Embryonic facial prominence (tissue), 1 donor: ENCODE results near the gene HOXC4.
"Not testable (repeated sequence)": the region's sequence is repeated elsewhere in the genome, so short reads cannot be mapped to it uniquely, and the experiment has no call there.

Experiments used
- DNase-seq: peaks from one replicate; pipeline ENCODE4 v3.0.0-alpha.2; 2016; ENCODE audit errors: extremely low spot score

The HOXC4 gene

GRCh38 chr12:54040148-54040494 is 13.5 kb upstream of the HOXC4 start:
- no peak for DNase-seq

- DNase-seq: no peak
Observed at GRCh38 chr12:54040648-54041047, 13.0 kb upstream of the HOXC4 start.

GRCh38 chr12:54041097-54041690 is 12.4 kb upstream of the HOXC4 start:
- no peak for DNase-seq

GRCh38 chr12:54042033-54042432 is 11.6 kb upstream of the HOXC4 start:
- not testable (repeated sequence) for DNase-seq

DNA sequence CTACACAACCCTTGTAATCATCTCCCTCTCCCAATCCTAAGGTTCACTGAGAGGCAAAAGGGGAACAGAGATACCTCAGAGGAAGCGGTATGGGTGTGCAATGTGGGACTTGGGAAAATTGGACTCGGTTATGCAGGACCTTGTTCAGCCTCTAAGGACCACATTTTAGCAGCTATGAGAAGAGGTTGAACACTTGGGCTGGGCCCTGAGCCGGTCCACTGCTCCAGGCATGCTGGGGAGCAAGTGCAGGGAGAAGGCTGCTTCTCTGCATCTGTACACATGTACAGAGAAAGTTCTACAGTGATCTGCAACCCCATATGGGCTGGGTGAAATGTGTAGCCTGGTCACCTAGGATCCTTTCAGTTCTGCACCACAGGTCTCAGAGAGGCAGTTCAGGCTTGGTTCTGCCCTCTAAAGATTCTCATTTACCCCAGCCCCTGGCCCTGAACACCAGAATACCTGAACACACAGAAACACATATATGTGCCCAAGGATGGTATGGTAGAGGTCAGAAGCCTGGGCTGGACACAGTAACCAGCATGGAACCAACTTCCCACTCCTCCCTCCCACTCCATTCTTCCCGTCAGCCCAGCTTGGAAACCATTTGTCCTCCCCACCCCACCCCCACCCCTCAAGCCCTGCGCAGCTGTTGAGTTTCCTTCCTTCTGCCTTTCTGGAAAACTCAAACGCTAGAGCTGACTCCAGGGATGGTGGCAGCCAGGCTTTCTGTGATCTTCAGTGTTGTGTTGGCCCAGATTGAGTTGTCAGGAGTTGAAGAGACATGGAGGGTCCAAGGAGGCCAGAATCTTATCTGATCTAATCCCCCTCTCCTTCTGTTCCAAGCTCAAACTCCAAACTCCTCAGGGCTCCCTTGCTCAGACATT is 10.4 kb upstream of the HOXC4 start:
- no peak for DNase-seq

- DNase-seq: no peak
Observed at GRCh38 chr12:54044425-54045103, 9.1 kb upstream of the HOXC4 start.

DNA sequence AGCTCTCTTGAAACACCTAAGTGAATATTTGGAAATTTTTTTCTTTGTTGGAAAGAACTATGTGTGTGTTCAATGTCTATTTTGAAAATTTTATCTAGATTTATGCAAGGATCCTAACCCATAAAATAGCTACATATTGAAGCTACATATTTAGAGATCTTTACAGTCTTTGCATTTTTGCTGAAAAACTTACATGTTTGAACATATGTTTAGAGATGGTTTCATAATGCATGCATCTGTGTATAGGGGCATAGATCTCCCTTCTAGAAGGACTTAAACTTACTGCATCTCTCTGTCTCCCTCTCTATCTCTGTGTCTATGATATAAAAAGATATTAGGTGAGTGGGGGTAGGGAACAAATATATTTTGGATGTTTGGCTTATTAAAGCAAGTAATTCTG is 8.2 kb upstream of the HOXC4 start:
- DNase-seq: no peak

GRCh38 chr12:54045868-54046521 is 7.6 kb upstream of the HOXC4 start:
- DNase-seq: no peak

DNA sequence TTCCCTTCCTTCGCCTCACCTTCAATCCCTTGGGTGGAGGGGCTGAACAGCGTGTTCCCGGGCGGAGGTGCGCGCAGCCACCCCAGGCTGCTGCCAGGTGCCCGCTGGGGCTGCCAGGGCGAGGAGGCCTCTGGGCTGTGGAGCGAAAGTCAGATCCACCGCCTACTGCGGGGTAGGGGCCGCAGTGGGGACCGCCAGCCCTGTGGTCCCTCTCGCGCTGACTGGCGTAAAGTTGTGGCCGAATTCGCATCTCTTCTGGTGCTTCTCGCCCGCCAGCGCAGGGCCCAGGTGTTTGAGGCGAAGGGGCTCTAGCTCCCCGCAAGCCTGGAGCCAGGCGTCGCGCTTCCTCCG is 6.9 kb upstream of the HOXC4 start:
- DNase-seq: no peak

DNA sequence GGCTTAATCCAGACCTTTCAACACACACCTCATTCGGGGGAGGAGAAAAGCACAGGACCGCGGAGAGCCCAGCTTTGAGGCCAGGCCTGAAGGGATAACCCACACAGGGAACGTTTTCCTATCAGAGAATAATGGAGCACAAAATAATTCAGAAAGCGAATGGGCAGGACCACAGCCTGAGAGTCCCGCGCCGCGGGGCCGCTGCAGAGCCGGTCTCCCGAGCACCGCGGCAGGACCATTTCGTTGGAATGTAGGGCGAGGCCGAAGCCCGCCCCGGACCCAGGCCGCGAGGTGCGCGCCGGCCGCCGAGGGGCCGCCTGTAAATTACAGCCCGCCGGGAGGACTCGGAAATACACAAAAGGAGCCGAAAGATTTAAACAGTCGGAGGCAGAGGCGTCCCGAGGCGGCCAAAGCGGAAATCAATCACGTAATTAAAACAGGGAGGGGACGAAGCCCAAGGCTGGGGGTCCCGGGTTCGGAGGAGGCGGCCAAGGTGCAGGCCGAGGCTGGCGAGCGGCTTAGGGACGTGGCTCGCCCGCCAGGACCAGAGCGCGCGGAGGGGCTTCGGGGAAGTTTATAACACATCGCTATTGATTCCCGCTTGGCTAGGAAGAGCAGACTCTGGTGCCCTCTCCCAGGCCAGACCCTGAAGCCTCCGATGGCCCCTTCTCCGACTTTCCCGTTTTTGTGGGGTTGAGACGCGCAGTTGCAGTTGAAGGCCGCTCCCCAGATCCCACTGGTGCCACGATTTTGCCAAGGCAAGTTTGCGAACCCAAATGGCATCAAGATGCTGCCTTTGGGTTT is 6.3 kb upstream of the HOXC4 start:
- no peak for DNase-seq

GRCh38 chr12:54047964-54048303 is 5.7 kb upstream of the HOXC4 start:
- DNase-seq: no peak

GRCh38 chr12:54048406-54049093 is 5.1 kb upstream of the HOXC4 start:
- DNase-seq: no peak

- no peak for DNase-seq
Observed at GRCh38 chr12:54049108-54049507, 4.5 kb upstream of the HOXC4 start.

DNA sequence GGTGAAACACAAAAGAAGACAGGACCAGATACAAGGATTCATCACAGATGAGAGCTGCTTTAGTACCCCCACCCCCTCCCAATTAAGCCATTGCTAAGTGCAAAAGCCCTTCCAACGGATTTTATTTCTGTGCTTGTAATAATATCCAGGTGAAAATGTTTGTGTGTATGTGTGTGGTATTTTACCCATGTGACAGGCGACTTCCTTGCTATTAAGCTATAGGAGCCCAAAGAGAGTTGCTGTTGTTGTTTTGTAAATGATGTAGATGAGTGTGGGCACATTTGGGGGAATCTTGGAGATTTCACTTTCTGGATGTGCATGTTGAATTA is 3.2 kb upstream of the HOXC4 start:
- no peak for DNase-seq

DNA sequence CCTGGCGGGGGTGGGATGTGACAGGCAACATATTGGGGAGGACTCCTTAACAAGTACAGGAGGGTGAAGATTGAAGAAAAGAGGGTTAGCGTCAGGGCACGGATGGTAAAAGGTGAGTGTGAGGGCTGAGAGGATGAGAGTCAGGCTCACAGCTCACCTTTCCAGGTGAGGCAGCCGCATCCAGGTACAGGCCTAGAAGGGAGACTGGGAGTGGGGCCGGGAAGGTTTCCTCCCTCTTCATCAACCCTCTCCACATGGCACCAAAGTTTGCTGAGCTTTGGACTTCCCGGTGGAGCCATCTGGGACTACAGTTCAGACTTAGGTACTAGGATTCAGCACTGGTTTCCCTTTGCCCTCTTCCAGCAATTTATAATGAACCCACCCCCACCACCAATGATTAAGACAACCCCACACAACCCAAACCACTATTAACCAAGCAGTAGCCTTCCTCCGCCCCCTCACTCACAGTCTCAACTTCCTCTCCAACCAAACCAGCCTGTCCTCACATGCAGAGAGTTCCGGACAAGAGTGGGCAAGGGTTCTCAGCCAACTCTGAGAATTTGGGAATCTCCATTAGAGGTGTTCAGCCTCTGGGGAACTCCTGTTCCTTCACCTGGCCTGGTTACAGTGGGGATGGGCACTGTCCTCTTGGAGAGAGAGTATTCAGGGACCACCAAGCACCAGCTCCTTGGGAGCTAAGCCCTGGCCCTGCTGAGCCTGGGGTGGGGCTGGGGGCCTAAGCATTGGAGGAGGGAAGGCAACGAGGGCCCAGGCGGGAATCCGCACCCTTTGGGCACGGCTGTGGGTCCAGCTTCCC is 2.4 kb upstream of the HOXC4 start:
- DNase-seq: no peak

DNA sequence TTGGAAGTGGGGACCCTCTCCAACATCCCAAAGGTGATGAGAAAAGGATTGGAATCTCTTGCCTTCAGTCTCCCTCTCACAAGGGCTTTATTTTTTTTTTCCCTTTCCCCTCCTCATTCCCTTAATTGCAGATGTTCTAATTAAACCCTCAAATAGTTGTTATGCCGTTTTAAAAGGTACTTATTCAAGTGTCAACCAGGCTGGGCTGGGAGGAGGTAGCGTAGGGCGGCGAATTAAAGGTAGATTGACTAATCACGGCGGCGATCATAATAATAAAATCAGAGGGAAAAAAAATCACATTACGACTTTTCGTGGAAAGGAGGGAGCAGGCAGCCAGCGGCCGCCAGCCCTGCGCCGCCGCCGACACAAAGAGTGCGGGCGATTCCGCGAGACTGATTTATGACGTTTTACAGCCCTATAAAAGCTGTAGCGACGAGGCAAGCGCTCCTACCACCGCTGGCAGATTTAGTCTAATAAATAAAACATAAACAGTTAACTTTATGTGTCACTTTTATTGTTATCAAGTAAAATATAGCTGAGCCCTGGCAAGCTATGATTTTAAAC is 1.7 kb upstream of the HOXC4 start:
- DNase-seq: no peak

DNA sequence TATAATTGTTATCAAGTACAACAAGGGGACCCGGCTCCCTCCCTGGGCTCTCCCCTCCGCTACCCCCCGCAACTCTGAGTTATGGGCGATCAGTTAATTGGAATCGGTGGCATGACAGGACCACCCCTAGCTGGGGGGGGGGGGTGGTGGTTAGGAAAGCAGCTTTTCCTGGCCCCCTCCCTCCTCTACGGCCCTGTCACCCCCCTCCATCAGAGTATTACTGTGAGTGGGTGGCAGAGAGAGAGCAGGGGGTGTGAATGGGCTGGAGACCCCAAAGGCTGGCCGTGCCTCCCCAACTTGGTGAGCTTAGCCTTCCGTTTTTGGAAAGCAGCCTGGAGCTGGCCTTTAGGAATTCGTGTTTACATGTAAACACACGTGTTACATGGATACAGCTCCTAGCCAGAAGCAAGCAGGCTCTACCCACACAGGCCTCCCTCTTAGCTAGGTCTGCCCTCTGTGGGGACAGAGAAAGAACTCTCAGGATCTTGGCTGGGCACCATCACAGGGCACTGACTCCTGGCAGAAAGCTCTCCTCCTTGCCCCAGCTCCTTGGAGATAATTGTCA is 1.1 kb upstream of the HOXC4 start:
- no peak for DNase-seq

DNA sequence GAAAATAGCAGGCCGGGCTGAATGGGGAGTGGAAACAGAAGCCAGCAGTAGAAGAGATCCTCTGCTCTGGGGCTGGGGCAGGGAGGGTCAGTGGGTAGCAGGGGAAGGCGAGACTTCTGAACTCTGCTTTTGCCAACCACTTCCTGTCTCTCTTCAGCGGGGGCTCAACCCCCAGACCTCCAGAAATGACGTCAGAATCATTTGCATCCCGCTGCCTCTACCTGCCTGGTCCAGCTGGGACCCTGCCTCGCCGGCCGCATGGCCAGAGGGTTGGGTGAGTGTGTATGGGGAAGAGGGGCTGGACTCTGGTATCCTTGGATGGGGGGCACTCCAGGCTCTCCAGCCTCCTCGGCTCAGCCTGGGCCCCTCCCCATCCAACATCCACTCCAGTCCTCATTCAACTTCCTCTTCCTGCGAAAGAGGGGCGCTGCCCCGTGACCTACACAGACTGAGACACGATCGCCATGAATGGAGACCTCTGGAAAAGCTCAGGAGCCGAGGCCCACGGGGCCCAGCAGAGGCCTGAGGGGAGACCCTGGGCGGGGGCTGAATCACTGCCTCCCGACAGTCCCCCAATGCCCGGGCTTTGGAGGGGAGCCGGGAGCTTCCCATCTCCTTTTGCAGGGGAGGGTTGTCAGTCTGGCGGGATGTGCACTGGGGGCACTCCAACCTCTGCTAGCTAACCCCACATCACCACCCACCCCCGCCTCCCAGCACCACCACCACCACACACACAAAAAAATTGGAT is 458 bp upstream of the HOXC4 start:
- no peak for DNase-seq

GRCh38 chr12:54054742-54055194 is 1.1 kb downstream of the HOXC4 start:
- no peak for DNase-seq
